Transverse colon (tissue), 4 donors: ENCODE data around the gene CALCB. TPM values are rescaled to one million over a fixed set of nuclear protein-coding genes. Genes with fewer than 3 reads are reported as not detected.

Experiments
- DNase-seq: peaks from one replicate; pipeline ENCODE4 v3.0.0-alpha.2; 2019
- H3K27ac ChIP-seq, 4 donors: fragments of 200-600 bp; sonication (generic); 2 replicates each; pipeline ENCODE4 v1.5.1; 2016 to 2018; ENCODE audit warnings: inconsistent platforms in 4 of 4
- H3K27me3 ChIP-seq: fragments of 200-600 bp; sonication (generic); 2 replicates; pipeline ENCODE4 v1.5.1; 2017; ENCODE audit warnings: inconsistent platforms
- H3K36me3 ChIP-seq, 4 donors: fragments of 200-600 bp; sonication (generic); 2 replicates each; pipeline ENCODE4 v1.5.1; 2017 to 2019; ENCODE audit warnings: inconsistent platforms in 4 of 4
- H3K4me1 ChIP-seq, 4 donors: fragments of 200-600 bp; sonication (generic); 2 replicates each; pipeline ENCODE4 v1.5.1; 2017 to 2020; ENCODE audit warnings: inconsistent platforms in 4 of 4
- H3K4me3 ChIP-seq, 4 donors: fragments of 200-600 bp; sonication (generic); 1 replicate in 1 of 4; 2 replicates in 3 of 4; pipeline versions ENCODE4 v1.5.1 to v1.6.1; 2017 to 2019; ENCODE audit warnings: inconsistent platforms in 4 of 4
- H3K9me3 ChIP-seq, 2 donors: fragments of 200-600 bp; sonication (generic); 2 replicates each; pipeline ENCODE4 v1.5.1; 2017 to 2019; ENCODE audit warnings: inconsistent platforms in 2 of 2
- CTCF ChIP-seq, 5 experiments: fragments of 200-600 bp in 3 of 5; fragments of 450-650 bp in 2 of 5; sonication (generic) in 3 of 5; IDR thresholded peaks; 1 replicate in 2 of 5; 2 replicates in 3 of 5; pipeline ENCODE4 v1.5.1; 2016 to 2017; ENCODE audit warnings: antibody characterized with exemption in 5 of 5, inconsistent platforms in 3 of 5, mild to moderate bottlenecking in 2 of 5, moderate library complexity in 1 of 5
- EP300 ChIP-seq: sonication (generic); formaldehyde crosslinking; IDR thresholded peaks from one replicate; pipeline ENCODE4 v1.6.1; 2017; ENCODE audit warnings: antibody characterized with exemption, low read depth
- POLR2A ChIP-seq: fragments of 450-650 bp; IDR thresholded peaks from one replicate; pipeline ENCODE4 v1.6.1; 2016; ENCODE audit warnings: antibody characterized with exemption, mild to moderate bottlenecking, moderate library complexity
- POLR2AphosphoS5 ChIP-seq, 3 donors: sonication (generic); formaldehyde crosslinking; IDR thresholded peaks; one replicate each; pipeline ENCODE4 v1.6.1; 2016; ENCODE audit warnings: antibody characterized with exemption in 3 of 3
- WGBS, 2 donors: methylation state at CpG; one replicate each; pipeline ENCODE4 v1.1.5; 2018; ENCODE audit warnings: low coverage in 1 of 2; 5-methylcytosine and 5-hydroxymethylcytosine counted together
- in situ Hi-C, 4 donors: fragments of 200-750 bp; cut with MboI; loops; one replicate each; pipeline versions ENCODE4 v1.15.0 to v1.15.1; 2017; ENCODE audit warnings: low sequenced_read_pairs in 3 of 4, low pct_ligation_motif_present in 1 of 4, low pct_unique_long_range_greater_than_20kb in 1 of 4
- intact Hi-C: fragments of 100-400 bp; cut with DNase I; formaldehyde crosslinking; loops from one replicate; pipeline ENCODE4 v1.15.1; 2023; ENCODE audit warnings: low total_unique reads
- total RNA-seq, 4 donors: library from RNA; depleted of rRNA; stranded (reverse); fragments of >200 nt; gene quantifications; one replicate each; pipeline ENCODE4 v1.1.0, GENCODE V29; 2016

Gene CALCB
- total RNA-seq, 4 donors from 2014 or later: 0.60 to 0.75 (median 0.64) TPM; not detected in 1

GRCh38 chr11:15123849-15124248, 50.5 kb downstream of the CALCB start:
- TF ChIP-seq POLR2A (no peak), EP300 (no peak)
- Histone ChIP-seq H3K27me3 (no peaks in the 10 kb centered on the region), H3K4me3 (no peak overlapping the region), H3K4me1 (no peaks in the 10 kb centered on the region), H3K36me3 (no peaks in the 10 kb centered on the region), H3K9me3 (no peaks in the 10 kb centered on the region), H3K27ac (no peak overlapping the region)
- intact Hi-C loops (no loop called here), in situ Hi-C loops (no loop called here)
- WGBS, 2 donors: 75 to 83% methylated on average over 1 of the region's 1 CpG
- DNase-seq: no peak

GRCh38 chr11:15124528-15124927, 51.1 kb downstream of the CALCB start:
- DNase-seq: no peak
- Histone ChIP-seq H3K9me3 (no peaks in the 10 kb centered on the region), H3K4me1 (no peaks in the 10 kb centered on the region), H3K27me3 (no peaks in the 10 kb centered on the region), H3K4me3 (no peak overlapping the region), H3K36me3 (no peaks in the 10 kb centered on the region), H3K27ac (no peak overlapping the region)
- intact Hi-C loops: no loop called here
- 71 to 73% methylated on average over 1 to 2 of the region's 2 CpGs for WGBS, 2 donors
- in situ Hi-C loops: no loop called here
- TF ChIP-seq EP300 (no peak), POLR2A (no peak), POLR2AphosphoS5 (IDR thresholded peaks at IDR 0.05) (no peak), CTCF (IDR thresholded peaks at IDR 0.05) (no peak)

GRCh38 chr11:15127341-15127740, 53.9 kb downstream of the CALCB start:
- Histone ChIP-seq H3K27me3 (no peaks in the 10 kb centered on the region), H3K36me3 (no peaks in the 10 kb centered on the region), H3K27ac (no peak overlapping the region), H3K4me1 (no peaks in the 10 kb centered on the region), H3K4me3 (no peak overlapping the region), H3K9me3 (no peaks in the 10 kb centered on the region)
- TF ChIP-seq POLR2A (no peak), POLR2AphosphoS5 (IDR thresholded peaks at IDR 0.05) (no peak), CTCF (IDR thresholded peaks at IDR 0.05) (no peak), EP300 (no peak)
- WGBS, 2 donors: 81 to 93% methylated on average over 3 to 6 of the region's 6 CpGs
- in situ Hi-C loops (no loop called here), intact Hi-C loops (no loop called here)
- DNase-seq: no peak

Other genes with a start within 250 kb of the CALCB start
- gene CYP2R1, start 181.4 kb upstream of the CALCB start, total RNA-seq: 10 to 100 TPM; 26.1 to 54.2 (median 44.6) TPM
- gene CALCA, start 101.2 kb upstream of the CALCB start, total RNA-seq: not detected
- gene INSC, start 41.3 kb downstream of the CALCB start, total RNA-seq: 1 to 10 TPM in 3 of 4 donors, under 1 TPM in 1; 0.60 to 1.9 (median 1.3) TPM